Testis (tissue), 3 donors: ENCODE results near the gene ATXN7. TPM values are rescaled to one million over a fixed set of nuclear protein-coding genes. Genes with fewer than 3 reads are reported as not detected.

Experiments used
- DNase-seq: peaks from one replicate; pipeline ENCODE4 v3.0.0-alpha.2; 2019
- H3K27ac ChIP-seq, 2 donors: fragments of 200-600 bp; sonication (generic); one replicate each; pipeline ENCODE4 v1.5.1; 2019
- H3K27me3 ChIP-seq: fragments of 200-600 bp; sonication (generic); one replicate; pipeline ENCODE4 v1.5.1; 2019
- H3K36me3 ChIP-seq: fragments of 200-600 bp; sonication (generic); one replicate; pipeline ENCODE4 v1.5.1; 2017; ENCODE audit warnings: low read depth; ENCODE audit errors: missing control alignments
- H3K4me1 ChIP-seq: fragments of 200-600 bp; sonication (generic); one replicate; pipeline ENCODE4 v1.5.1; 2019
- H3K4me3 ChIP-seq, 2 donors: fragments of 200-600 bp; sonication (generic); one replicate each; pipeline ENCODE4 v1.5.1; 2017 to 2019
- H3K9me3 ChIP-seq: fragments of 200-600 bp; sonication (generic); one replicate; pipeline ENCODE4 v1.5.1; 2017
- CTCF ChIP-seq, 3 experiments: fragments of 450-650 bp in 2 of 3; fragments of 200-600 bp in 1 of 3; sonication (generic) in 1 of 3; IDR thresholded peaks; one replicate each; pipeline ENCODE4 v1.5.1; 2016 to 2019; ENCODE audit warnings: antibody characterized with exemption in 3 of 3, mild to moderate bottlenecking in 2 of 3, moderate library complexity in 1 of 3
- POLR2A ChIP-seq: fragments of 450-650 bp; IDR thresholded peaks from one replicate; pipeline ENCODE4 v1.6.1; 2017; ENCODE audit warnings: antibody characterized with exemption, mild to moderate bottlenecking, moderate library complexity
- WGBS, 2 donors: methylation state at CpG; one replicate each; pipeline ENCODE4 v1.1.5; 2018; 5-methylcytosine and 5-hydroxymethylcytosine counted together
- intact Hi-C: fragments of 100-400 bp; cut with DNase I; formaldehyde crosslinking; loops from one replicate; pipeline ENCODE4 v1.15.1; 2023; ENCODE audit warnings: low total_unique reads
- polyA plus RNA-seq: library from polyadenylated mRNA; stranded (reverse); fragments of 350-450 nt; fragmentation: Illumina TruSeq; extraction: RNeasy Lipid Tissue Mini Kit (QIAGEN cat#74804); gene quantifications from one replicate; pipeline ENCODE4 v1.2.3, GENCODE V29; 2014; ENCODE audit warnings: low read depth, low replicate concordance; ENCODE audit not compliant: insufficient read depth
- total RNA-seq, 2 donors: library from RNA; depleted of rRNA; stranded (reverse); fragments of >200 nt; gene quantifications; one replicate each; pipeline ENCODE4 v1.2.3, GENCODE V29; 2016

ATXN7 gene
- total and polyA plus RNA-seq, 3 donors from 2014 or later = 30.9 to 47.6 (median 46.0) TPM

- WGBS, 2 donors = 54 to 56% methylated on average over 2 of the region's 2 CpGs
- H3K27ac ChIP-seq = no peak overlapping the region
- TF ChIP-seq POLR2A (no peak), CTCF (IDR thresholded peaks at IDR 0.05) (no peak)
- no peak overlapping the region for H3K4me3 ChIP-seq
- H3K4me1 ChIP-seq = peaks cover 7% of the 10 kb centered on the region
- no peaks in the 10 kb centered on the region for H3K9me3 ChIP-seq
- intact Hi-C loops = no loop called here
- no peaks in the 10 kb centered on the region for H3K27me3 ChIP-seq
- no peaks in the 10 kb centered on the region for H3K36me3 ChIP-seq
- no peak for DNase-seq
Measured at GRCh38 chr3:63969876-63970275, 106.2 kb downstream of the ATXN7 start.

GRCh38 chr3:63970631-63971475 is 107.2 kb downstream of the ATXN7 start:
- Histone ChIP-seq H3K36me3 (no peaks in the 10 kb centered on the region), H3K4me3 (no peak overlapping the region), H3K9me3 (no peaks in the 10 kb centered on the region), H3K4me1 (peaks cover 12% of the 10 kb centered on the region), H3K27ac (no peak overlapping the region), H3K27me3 (no peaks in the 10 kb centered on the region)
- WGBS, 2 donors = 49 to 70% methylated on average over 11 of the region's 11 CpGs
- no peak for TF ChIP-seq CTCF (IDR thresholded peaks at IDR 0.05)
- intact Hi-C loops = no loop called here
- DNase-seq = no peak

- Histone ChIP-seq H3K9me3 (no peaks in the 10 kb centered on the region), H3K27me3 (no peaks in the 10 kb centered on the region), H3K4me3 (no peak overlapping the region), H3K36me3 (no peaks in the 10 kb centered on the region), H3K4me1 (peaks cover 17% of the 10 kb centered on the region), H3K27ac (no peak overlapping the region)
- intact Hi-C loops = no loop called here
- TF ChIP-seq CTCF (IDR thresholded peaks at IDR 0.05) (no peak), POLR2A (no peak)
- no peak for DNase-seq
- WGBS, 2 donors = 88 to 91% methylated on average over 2 of the region's 2 CpGs
Measured at GRCh38 chr3:63972196-63972595, 108.5 kb downstream of the ATXN7 start.

GRCh38 chr3:63972987-63973386 is 109.3 kb downstream of the ATXN7 start:
- intact Hi-C loops = no loop called here
- H3K4me3 ChIP-seq = no peak overlapping the region
- H3K27ac ChIP-seq = no peak overlapping the region
- TF ChIP-seq CTCF (IDR thresholded peaks at IDR 0.05) (no peak), POLR2A (no peak)
- H3K9me3 ChIP-seq = no peaks in the 10 kb centered on the region
- WGBS, 2 donors = 71 to 83% methylated on average over 4 of the region's 4 CpGs
- no peaks in the 10 kb centered on the region for H3K27me3 ChIP-seq
- no peaks in the 10 kb centered on the region for H3K36me3 ChIP-seq
- H3K4me1 ChIP-seq = peaks cover 12% of the 10 kb centered on the region
- DNase-seq = no peak

- no peak overlapping the region for H3K4me3 ChIP-seq
- H3K27ac ChIP-seq = no peak overlapping the region
- DNase-seq = no peak
- peaks cover 9% of the 10 kb centered on the region for H3K4me1 ChIP-seq
- no peaks in the 10 kb centered on the region for H3K27me3 ChIP-seq
- WGBS, 2 donors = 91 to 98% methylated on average over 8 of the region's 8 CpGs
- H3K9me3 ChIP-seq = no peaks in the 10 kb centered on the region
- no peaks in the 10 kb centered on the region for H3K36me3 ChIP-seq
- no peak for TF ChIP-seq CTCF (IDR thresholded peaks at IDR 0.05)
- no peak for TF ChIP-seq POLR2A
- intact Hi-C loops = no loop called here
Measured at GRCh38 chr3:63973406-63973805, 109.7 kb downstream of the ATXN7 start.
